HCT116 (cell line): Measurements from ENCODE around the gene DGKG. TPM values are rescaled to one million over a fixed set of nuclear protein-coding genes. Genes with fewer than 3 reads are reported as not detected.

Experiments used
- ATAC-seq: fragments of 200-7000 bp; cut with Tn5 transposase; 2 replicates; pipeline ENCODE4 v1.9.1; 2020; ENCODE audit warnings: mild to moderate bottlenecking, moderate library complexity
- BruUV-seq: library from RNA; stranded (reverse); fragments of 400-500 nt; replicated peaks from 2 replicates; lab custom pipeline; 2021; lab: Mats Ljungman, UMichigan
- CTCF ChIA-PET: fragments of 300-600 bp; sonication (Branson Sonifier 250); formaldehyde crosslinking; loops from one replicate; lab custom pipeline; 2021; ENCODE audit warnings: antibody characterized with exemption; lab: Charles Lee
- POLR2A ChIA-PET: fragments of 300-600, 350-600 bp; sonication (Branson Sonifier 250); formaldehyde crosslinking; loops from one replicate; lab custom pipeline; 2021; ENCODE audit warnings: antibody characterized with exemption; lab: Charles Lee
- RAD21 ChIA-PET, 2 experiments: fragments of 300-600 bp; sonication (Branson Sonifier 250); formaldehyde crosslinking; loops; one replicate each; lab custom pipeline; 2023; ENCODE audit warnings: low total read pairs in 2 of 2; ENCODE audit not compliant: uncharacterized antibody in 2 of 2, unreplicated experiment in 2 of 2, low non-redundant PET in 1 of 2; lab: Charles Lee
- DNase-seq: peaks from one replicate; pipeline ENCODE4 v3.0.0-alpha.2; 2010; ENCODE audit warnings: low read depth, low spot score
- H2AFZ ChIP-seq: fragments of 200-600 bp; shearing (Covaris generic), sonication (generic); 2 replicates; pipeline ENCODE4 v1.6.1; 2017; ENCODE audit warnings: low read depth, mixed run types, mixed read lengths, antibody characterized with exemption, low read length; ENCODE audit not compliant: poor library complexity, severe bottlenecking
- H3K27ac ChIP-seq: 2 replicates; pipeline ENCODE4 v1.5.1; 2012; ENCODE audit warnings: low read depth, low read length
- H3K27me3 ChIP-seq: fragments of 200-600 bp; sonication (generic); 2 replicates; pipeline ENCODE4 v1.6.1; 2016; ENCODE audit warnings: mixed run types, low read length, mixed read lengths; ENCODE audit not compliant: insufficient read depth
- H3K36me3 ChIP-seq, 2 experiments: fragments of 200-500 bp in 1 of 2; fragments of 200-600 bp in 1 of 2; sonication (Bioruptor generic) in 1 of 2; sonication (generic) in 1 of 2; 2 replicates each; pipeline versions ENCODE4 v1.5.1 to v1.6.1; 2014 to 2016; ENCODE audit warnings: low read length in 2 of 2, inconsistent platforms in 1 of 2, mixed read lengths in 1 of 2, mixed run types in 1 of 2; ENCODE audit not compliant: insufficient read depth in 2 of 2, control insufficient read depth in 1 of 2
- H3K4me1 ChIP-seq, 2 experiments: fragments of 200-600 bp in 1 of 2; sonication (generic) in 1 of 2; 2 replicates each; pipeline versions ENCODE4 v1.5.1 to v1.6.1; 2012 to 2017; ENCODE audit warnings: low read length in 2 of 2, inconsistent platforms in 1 of 2, mild to moderate bottlenecking in 1 of 2, mixed read lengths in 1 of 2, mixed run types in 1 of 2, moderate library complexity in 1 of 2; ENCODE audit not compliant: insufficient read depth in 2 of 2, control insufficient read depth in 1 of 2
- H3K4me2 ChIP-seq: fragments of 200-600 bp; sonication (generic); 2 replicates; pipeline ENCODE4 v1.6.1; 2017; ENCODE audit warnings: mixed run types, low read length, mixed read lengths
- H3K4me3 ChIP-seq, 2 experiments: fragments of 200-600 bp in 1 of 2; sonication (generic) in 1 of 2; replicated peaks in 1 of 2; 2 replicates each; pipeline ENCODE4 v1.5.1; 2011 to 2016; ENCODE audit warnings: low read length in 2 of 2, control low read depth in 1 of 2, low read depth in 1 of 2, mild to moderate bottlenecking in 1 of 2, mixed read lengths in 1 of 2, mixed run types in 1 of 2
- H3K79me2 ChIP-seq: fragments of 200-600 bp; sonication (generic); 2 replicates; pipeline ENCODE4 v1.6.1; 2017; ENCODE audit warnings: mild to moderate bottlenecking, mixed run types, low read length, moderate library complexity, mixed read lengths; ENCODE audit not compliant: insufficient read depth
- H3K9ac ChIP-seq: fragments of 200-600 bp; sonication (generic); 2 replicates; pipeline ENCODE4 v1.6.1; 2016; ENCODE audit warnings: low read length, mixed read lengths
- H3K9me2 ChIP-seq: fragments of 200-600 bp; sonication (generic), shearing (Covaris generic); 2 replicates; pipeline ENCODE4 v1.6.1; 2017; ENCODE audit warnings: mixed run types, mild to moderate bottlenecking, moderate library complexity; ENCODE audit not compliant: insufficient read depth
- H3K9me3 ChIP-seq, 2 experiments: fragments of 200-500 bp in 1 of 2; fragments of 200-600 bp in 1 of 2; sonication (Bioruptor generic) in 1 of 2; sonication (generic) in 1 of 2; 2 replicates each; pipeline ENCODE4 v1.6.1; 2014 to 2017; ENCODE audit warnings: low read length in 2 of 2, mixed read lengths in 2 of 2, inconsistent platforms in 1 of 2, low read depth in 1 of 2, mild to moderate bottlenecking in 1 of 2, mixed run types in 1 of 2, moderate library complexity in 1 of 2; ENCODE audit not compliant: control insufficient read depth in 1 of 2, insufficient read depth in 1 of 2
- H4K20me1 ChIP-seq: fragments of 200-600 bp; sonication (generic), shearing (Covaris generic); 2 replicates; pipeline ENCODE4 v1.6.1; 2017; ENCODE audit warnings: mixed run types, mild to moderate bottlenecking, moderate library complexity; ENCODE audit not compliant: insufficient read depth
- ELF1 ChIP-seq: IDR thresholded peaks from 2 replicates; pipeline ENCODE4 v1.6.1; 2012; ENCODE audit warnings: low read depth, borderline replicate concordance
- EZH2phosphoT487 ChIP-seq: fragments of 200-600 bp; IDR thresholded peaks from 2 replicates; pipeline ENCODE4 v1.6.1; 2018; ENCODE audit warnings: antibody characterized with exemption, borderline replicate concordance
- SIN3A ChIP-seq: IDR thresholded peaks from 2 replicates; pipeline ENCODE4 v1.6.1; 2012; ENCODE audit warnings: low read depth
- SRF ChIP-seq: IDR thresholded peaks from 2 replicates; pipeline ENCODE4 v1.6.1; 2012; ENCODE audit warnings: low read depth
- TCF7L2 ChIP-seq: IDR thresholded peaks from 2 replicates; pipeline ENCODE4 v1.7.0; 2011; ENCODE audit warnings: borderline replicate concordance, inconsistent platforms; ENCODE audit not compliant: insufficient read depth, insufficient read length; ENCODE audit errors: extremely low read depth
- intact Hi-C: fragments of 100-400 bp; cut with micrococcal nuclease; formaldehyde crosslinking; loops from 2 replicates; pipeline ENCODE4 v1.10.0; 2022
- total RNA-seq: library from RNA; stranded (reverse); gene quantifications from one replicate; pipeline ENCODE4 v1.2.1, GENCODE V29; 2021; ENCODE audit not compliant: unreplicated experiment
- TF ChIP-seq, protein P1 (sequence below): IDR thresholded peaks from 2 replicates; pipeline ENCODE4 v1.6.1; 2012; ENCODE audit warnings: low read depth
- TF ChIP-seq, protein P2 (sequence below): IDR thresholded peaks from 2 replicates; pipeline ENCODE4 v1.6.1; 2012
- TF ChIP-seq, protein P3 (sequence below): IDR thresholded peaks from 2 replicates; pipeline ENCODE4 v1.6.1; 2012

Gene DGKG
- total RNA-seq, 1 experiment from 2014 or later = 4.8 TPM

- Histone ChIP-seq H3K4me2 (no peak overlapping the region), H4K20me1 (no peaks in the 10 kb centered on the region), H3K79me2 (no peaks in the 10 kb centered on the region), H3K27ac (no peak overlapping the region), H3K9me2 (no peaks in the 10 kb centered on the region), H3K36me3 (no peaks in the 10 kb centered on the region), H3K4me1 (no peaks in the 10 kb centered on the region), H3K9ac (no peak overlapping the region), H3K4me3 (no peak overlapping the region), H3K9me3 (no peaks in the 10 kb centered on the region), H2AFZ (no peak overlapping the region), H3K27me3 (no peaks in the 10 kb centered on the region)
- TF ChIP-seq, protein P1, sequence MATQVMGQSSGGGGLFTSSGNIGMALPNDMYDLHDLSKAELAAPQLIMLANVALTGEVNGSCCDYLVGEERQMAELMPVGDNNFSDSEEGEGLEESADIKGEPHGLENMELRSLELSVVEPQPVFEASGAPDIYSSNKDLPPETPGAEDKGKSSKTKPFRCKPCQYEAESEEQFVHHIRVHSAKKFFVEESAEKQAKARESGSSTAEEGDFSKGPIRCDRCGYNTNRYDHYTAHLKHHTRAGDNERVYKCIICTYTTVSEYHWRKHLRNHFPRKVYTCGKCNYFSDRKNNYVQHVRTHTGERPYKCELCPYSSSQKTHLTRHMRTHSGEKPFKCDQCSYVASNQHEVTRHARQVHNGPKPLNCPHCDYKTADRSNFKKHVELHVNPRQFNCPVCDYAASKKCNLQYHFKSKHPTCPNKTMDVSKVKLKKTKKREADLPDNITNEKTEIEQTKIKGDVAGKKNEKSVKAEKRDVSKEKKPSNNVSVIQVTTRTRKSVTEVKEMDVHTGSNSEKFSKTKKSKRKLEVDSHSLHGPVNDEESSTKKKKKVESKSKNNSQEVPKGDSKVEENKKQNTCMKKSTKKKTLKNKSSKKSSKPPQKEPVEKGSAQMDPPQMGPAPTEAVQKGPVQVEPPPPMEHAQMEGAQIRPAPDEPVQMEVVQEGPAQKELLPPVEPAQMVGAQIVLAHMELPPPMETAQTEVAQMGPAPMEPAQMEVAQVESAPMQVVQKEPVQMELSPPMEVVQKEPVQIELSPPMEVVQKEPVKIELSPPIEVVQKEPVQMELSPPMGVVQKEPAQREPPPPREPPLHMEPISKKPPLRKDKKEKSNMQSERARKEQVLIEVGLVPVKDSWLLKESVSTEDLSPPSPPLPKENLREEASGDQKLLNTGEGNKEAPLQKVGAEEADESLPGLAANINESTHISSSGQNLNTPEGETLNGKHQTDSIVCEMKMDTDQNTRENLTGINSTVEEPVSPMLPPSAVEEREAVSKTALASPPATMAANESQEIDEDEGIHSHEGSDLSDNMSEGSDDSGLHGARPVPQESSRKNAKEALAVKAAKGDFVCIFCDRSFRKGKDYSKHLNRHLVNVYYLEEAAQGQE = no peak
- ChIA-PET POLR2A (no interaction called here), CTCF (no interaction called here), RAD21 (no interaction called here)
- no peak for ATAC-seq
- intact Hi-C loops = no loop called here
- DNase-seq = no peak
- BruUV-seq = no TSS peak
Measured at GRCh38 chr3:186172353-186172752, 189.7 kb downstream of the DGKG start.

DNA sequence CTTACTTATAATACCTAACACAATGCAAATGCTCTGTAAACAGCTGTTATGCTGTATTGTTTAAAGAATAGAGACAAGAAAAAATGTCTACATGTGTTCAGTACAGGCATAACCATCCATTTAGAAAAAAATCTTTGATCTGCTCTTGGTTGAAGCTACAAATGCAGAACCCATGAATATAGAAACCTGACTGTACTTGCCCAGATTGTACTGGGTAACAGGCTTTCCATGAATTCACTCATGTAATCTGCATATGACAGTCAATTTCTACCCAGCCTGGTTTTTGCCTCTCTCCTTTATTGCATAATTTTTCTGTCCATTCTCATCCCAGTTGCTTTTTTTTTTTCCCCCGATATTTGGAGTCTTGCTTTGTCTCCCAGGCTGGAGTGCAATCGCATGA, 190.5 kb downstream of the DGKG start:
- Histone ChIP-seq H3K9ac (no peak overlapping the region), H3K9me3 (no peaks in the 10 kb centered on the region), H3K79me2 (no peaks in the 10 kb centered on the region), H3K9me2 (no peaks in the 10 kb centered on the region), H2AFZ (no peak overlapping the region), H3K4me3 (no peak overlapping the region), H3K4me1 (no peaks in the 10 kb centered on the region), H3K27ac (no peak overlapping the region), H3K36me3 (no peaks in the 10 kb centered on the region), H3K4me2 (no peak overlapping the region), H3K27me3 (no peaks in the 10 kb centered on the region), H4K20me1 (no peaks in the 10 kb centered on the region)
- intact Hi-C loops = no loop called here
- POLR2A ChIA-PET = no interaction called here
- CTCF ChIA-PET = no interaction called here
- TF ChIP-seq EZH2phosphoT487 = no peak
- TF ChIP-seq, protein P2, sequence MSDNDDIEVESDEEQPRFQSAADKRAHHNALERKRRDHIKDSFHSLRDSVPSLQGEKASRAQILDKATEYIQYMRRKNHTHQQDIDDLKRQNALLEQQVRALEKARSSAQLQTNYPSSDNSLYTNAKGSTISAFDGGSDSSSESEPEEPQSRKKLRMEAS = no peak
- TF ChIP-seq ELF1 = no peak
- no peak for TF ChIP-seq SIN3A
- TF ChIP-seq, protein P1 = no peak
- TF ChIP-seq TCF7L2 = no peak
- no peak for TF ChIP-seq SRF
- TF ChIP-seq, protein P3, sequence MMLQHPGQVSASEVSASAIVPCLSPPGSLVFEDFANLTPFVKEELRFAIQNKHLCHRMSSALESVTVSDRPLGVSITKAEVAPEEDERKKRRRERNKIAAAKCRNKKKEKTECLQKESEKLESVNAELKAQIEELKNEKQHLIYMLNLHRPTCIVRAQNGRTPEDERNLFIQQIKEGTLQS = no peak
- DNase-seq = no peak
- RAD21 ChIA-PET = no interaction called here
- no peak for ATAC-seq
- BruUV-seq = no TSS peak
